ENCODE measurements around the gene PPP1R2C. TPM values are rescaled to one million over a fixed set of nuclear protein-coding genes. Genes with fewer than 3 reads are reported as not detected.

Gene PPP1R2C
- total RNA-seq, 1 donor from 2014 or later = not detected

DNA sequence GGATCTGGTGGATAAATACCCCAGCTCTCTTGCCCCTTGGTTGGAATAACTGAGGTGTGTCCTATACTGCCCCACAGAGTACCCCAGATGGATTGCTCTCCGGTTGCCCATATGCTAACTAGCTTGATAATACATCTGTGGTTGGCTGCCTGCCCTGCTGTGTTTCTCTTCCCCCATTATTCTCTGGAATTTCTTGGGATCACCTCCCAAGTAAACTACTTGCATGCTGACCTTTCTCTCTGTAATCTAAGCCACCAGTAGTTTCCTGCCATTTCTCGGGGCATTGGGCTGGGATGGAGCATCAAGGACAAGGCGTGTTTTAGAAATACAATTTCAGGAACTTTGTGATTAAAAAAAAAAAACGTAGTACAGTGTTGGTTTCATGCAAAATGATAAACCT is 25.2 kb downstream of the PPP1R2C start:
- Mint-ChIP-seq H3K4me3 (ENCODE audit: unreplicated experiment) (no peak overlapping the region), H3K9me3 (ENCODE audit: unreplicated experiment) (no peaks in the 10 kb centered on the region), H3K27ac (ENCODE audit: unreplicated experiment) (no peak overlapping the region), H3K27me3 (ENCODE audit: unreplicated experiment) (no peaks in the 10 kb centered on the region), H3K4me1 (ENCODE audit: unreplicated experiment) (peaks cover 3% of the 10 kb centered on the region), H3K36me3 (ENCODE audit: low read depth, unreplicated experiment) (no peaks in the 10 kb centered on the region)
- DNase-seq (ENCODE audit: low spot score) = no peak
- TF ChIP-seq, protein P1, sequence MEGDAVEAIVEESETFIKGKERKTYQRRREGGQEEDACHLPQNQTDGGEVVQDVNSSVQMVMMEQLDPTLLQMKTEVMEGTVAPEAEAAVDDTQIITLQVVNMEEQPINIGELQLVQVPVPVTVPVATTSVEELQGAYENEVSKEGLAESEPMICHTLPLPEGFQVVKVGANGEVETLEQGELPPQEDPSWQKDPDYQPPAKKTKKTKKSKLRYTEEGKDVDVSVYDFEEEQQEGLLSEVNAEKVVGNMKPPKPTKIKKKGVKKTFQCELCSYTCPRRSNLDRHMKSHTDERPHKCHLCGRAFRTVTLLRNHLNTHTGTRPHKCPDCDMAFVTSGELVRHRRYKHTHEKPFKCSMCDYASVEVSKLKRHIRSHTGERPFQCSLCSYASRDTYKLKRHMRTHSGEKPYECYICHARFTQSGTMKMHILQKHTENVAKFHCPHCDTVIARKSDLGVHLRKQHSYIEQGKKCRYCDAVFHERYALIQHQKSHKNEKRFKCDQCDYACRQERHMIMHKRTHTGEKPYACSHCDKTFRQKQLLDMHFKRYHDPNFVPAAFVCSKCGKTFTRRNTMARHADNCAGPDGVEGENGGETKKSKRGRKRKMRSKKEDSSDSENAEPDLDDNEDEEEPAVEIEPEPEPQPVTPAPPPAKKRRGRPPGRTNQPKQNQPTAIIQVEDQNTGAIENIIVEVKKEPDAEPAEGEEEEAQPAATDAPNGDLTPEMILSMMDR (IDR thresholded peaks at IDR 0.05; ENCODE audit: unreplicated experiment) = no peak

DNA sequence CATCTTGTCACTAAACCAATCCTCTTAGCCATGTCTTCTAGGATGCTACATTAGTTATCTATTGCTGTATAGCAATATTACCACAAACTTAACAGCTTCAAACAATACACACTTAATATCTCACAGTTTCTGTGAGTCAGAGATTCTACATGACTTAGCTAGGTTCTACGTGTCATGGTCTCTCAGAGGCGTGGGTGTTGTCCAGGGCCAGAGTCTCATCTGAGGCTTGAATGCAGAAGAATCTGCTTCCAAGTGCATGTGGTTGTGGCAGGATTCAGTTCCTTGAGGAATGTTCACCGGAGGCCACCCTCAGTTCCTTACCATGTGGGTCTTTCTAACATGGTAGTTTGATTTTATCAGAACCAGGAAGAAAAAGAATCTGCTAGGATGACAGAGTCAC is 26.4 kb downstream of the PPP1R2C start:
- H3K9me3 Mint-ChIP-seq (ENCODE audit: unreplicated experiment) = no peaks in the 10 kb centered on the region
- TF ChIP-seq, protein P1 (IDR thresholded peaks at IDR 0.05; ENCODE audit: unreplicated experiment) = no peak
- no peaks in the 10 kb centered on the region for H3K27me3 Mint-ChIP-seq (ENCODE audit: unreplicated experiment)
- peaks cover 5% of the 10 kb centered on the region for H3K4me1 Mint-ChIP-seq (ENCODE audit: unreplicated experiment)
- H3K4me3 Mint-ChIP-seq (ENCODE audit: unreplicated experiment) = no peak overlapping the region
- no peak for DNase-seq (ENCODE audit: low spot score)
- H3K36me3 Mint-ChIP-seq (ENCODE audit: low read depth, unreplicated experiment) = no peaks in the 10 kb centered on the region
- H3K27ac Mint-ChIP-seq (ENCODE audit: unreplicated experiment) = no peak overlapping the region

DNA sequence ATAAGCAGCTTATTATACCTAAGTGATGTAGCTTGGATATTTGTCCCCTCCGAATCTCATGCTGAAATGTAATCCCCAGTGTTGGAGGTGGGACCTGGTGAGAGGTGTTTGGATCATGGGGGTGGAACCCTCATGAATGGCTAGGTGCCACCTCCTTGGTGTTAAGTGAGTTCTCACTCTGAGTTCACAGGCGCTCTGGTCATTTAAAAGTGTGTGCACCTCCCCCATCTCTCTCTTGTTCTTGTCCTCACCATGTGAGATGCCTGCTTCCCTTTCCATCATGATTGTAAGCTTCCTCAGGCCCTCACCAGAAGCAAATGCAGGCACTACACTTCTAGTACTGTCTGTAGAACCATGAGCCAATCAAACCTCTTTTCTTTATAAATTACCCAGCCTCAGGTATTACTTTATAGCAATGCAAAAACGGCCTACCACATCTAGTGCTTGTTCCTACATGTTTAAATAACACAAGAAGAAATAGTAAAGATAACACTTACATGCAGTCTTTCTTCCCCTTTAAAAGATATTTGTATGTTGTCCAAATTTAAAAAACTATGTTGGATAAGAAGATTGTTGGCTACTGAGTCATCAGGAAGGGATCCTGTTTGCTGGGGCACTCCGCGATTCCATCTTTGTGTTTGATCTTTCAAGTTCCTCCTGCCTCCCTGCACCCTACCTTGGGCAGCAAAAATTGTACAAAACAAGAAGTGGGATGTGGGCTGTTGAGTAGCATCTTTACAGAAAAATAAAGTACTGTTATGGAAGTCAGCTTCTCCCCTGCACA is 29.7 kb downstream of the PPP1R2C start:
- Mint-ChIP-seq H3K36me3 (ENCODE audit: low read depth, unreplicated experiment) (no peaks in the 10 kb centered on the region), H3K4me3 (ENCODE audit: unreplicated experiment) (no peak overlapping the region), H3K9me3 (ENCODE audit: unreplicated experiment) (no peaks in the 10 kb centered on the region), H3K4me1 (ENCODE audit: unreplicated experiment) (peaks cover 2% of the 10 kb centered on the region), H3K27ac (ENCODE audit: unreplicated experiment) (no peak overlapping the region), H3K27me3 (ENCODE audit: unreplicated experiment) (no peaks in the 10 kb centered on the region)
- DNase-seq (ENCODE audit: low spot score) = no peak
- TF ChIP-seq, protein P1 (IDR thresholded peaks at IDR 0.05; ENCODE audit: unreplicated experiment) = no peak

DNA sequence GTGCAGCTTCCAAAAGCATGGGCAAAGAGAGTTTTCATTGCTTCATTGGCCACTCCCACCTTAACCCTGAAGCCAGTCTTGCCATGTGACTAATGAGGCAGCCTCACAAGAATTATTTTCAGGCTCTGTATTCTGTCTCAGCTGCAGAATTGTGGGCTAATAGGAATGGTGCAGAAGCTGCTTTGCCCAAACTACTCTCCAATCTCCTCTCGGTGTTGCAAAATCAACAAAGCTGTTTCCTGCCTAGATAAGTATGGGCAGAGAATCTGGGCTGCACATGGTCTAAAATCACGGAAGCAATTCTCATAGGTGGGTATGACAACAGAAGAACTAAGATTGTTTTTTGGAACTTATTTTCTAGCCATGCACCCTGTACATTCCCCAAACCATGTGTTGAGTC is 31.4 kb downstream of the PPP1R2C start:
- Mint-ChIP-seq H3K4me1 (ENCODE audit: unreplicated experiment) (peaks cover 2% of the 10 kb centered on the region), H3K4me3 (ENCODE audit: unreplicated experiment) (no peak overlapping the region), H3K27ac (ENCODE audit: unreplicated experiment) (no peak overlapping the region), H3K36me3 (ENCODE audit: low read depth, unreplicated experiment) (no peaks in the 10 kb centered on the region), H3K27me3 (ENCODE audit: unreplicated experiment) (no peaks in the 10 kb centered on the region), H3K9me3 (ENCODE audit: unreplicated experiment) (no peaks in the 10 kb centered on the region)
- DNase-seq (ENCODE audit: low spot score) = no peak
- TF ChIP-seq, protein P1 (IDR thresholded peaks at IDR 0.05; ENCODE audit: unreplicated experiment) = no peak

DNA sequence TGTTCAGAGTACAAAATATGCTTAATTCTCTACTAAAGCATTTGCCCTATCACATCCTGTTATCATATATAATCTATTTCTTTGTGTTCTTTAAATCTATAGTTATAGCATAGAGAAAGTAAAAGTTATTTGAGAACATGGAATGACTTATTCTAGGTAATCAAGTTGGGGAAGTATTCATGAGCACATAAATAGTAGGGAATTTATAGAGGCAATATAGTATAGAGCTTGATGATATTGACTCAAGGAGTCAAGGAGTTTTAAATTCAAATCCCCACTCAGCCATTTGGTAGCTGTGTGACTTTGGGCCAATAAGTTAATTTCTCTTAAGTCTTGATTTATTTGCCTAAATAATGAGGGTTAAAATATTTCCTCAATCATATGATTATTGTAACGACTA is 37.5 kb downstream of the PPP1R2C start:
- Mint-ChIP-seq H3K4me3 (ENCODE audit: unreplicated experiment) (no peak overlapping the region), H3K36me3 (ENCODE audit: low read depth, unreplicated experiment) (no peaks in the 10 kb centered on the region), H3K27me3 (ENCODE audit: unreplicated experiment) (no peaks in the 10 kb centered on the region), H3K9me3 (ENCODE audit: unreplicated experiment) (no peaks in the 10 kb centered on the region), H3K27ac (ENCODE audit: unreplicated experiment) (no peak overlapping the region), H3K4me1 (ENCODE audit: unreplicated experiment) (no peaks in the 10 kb centered on the region)
- no peak for DNase-seq (ENCODE audit: low spot score)
- TF ChIP-seq, protein P1 (IDR thresholded peaks at IDR 0.05; ENCODE audit: unreplicated experiment) = no peak

Data from endothelial cell (in vitro differentiated cells).